K562 (cell line): ENCODE results near the gene ADAM15. TPM values are rescaled to one million over a fixed set of nuclear protein-coding genes. Genes with fewer than 3 reads are reported as not detected.

ENCODE experiments used
- CBX1 ChIP-seq: sonication (generic); IDR thresholded peaks from 2 replicates; pipeline ENCODE4 v1.6.1; 2016; ENCODE audit warnings: antibody characterized with exemption, low read depth, mild to moderate bottlenecking
- CHD1 ChIP-seq: fragments of 200-600 bp; sonication (generic); IDR thresholded peaks from one replicate; pipeline ENCODE4 v1.6.1; 2012; ENCODE audit warnings: mild to moderate bottlenecking, moderate library complexity, low read length, inconsistent platforms
- FOXA1 ChIP-seq: fragments of 450-650 bp; IDR thresholded peaks from 2 replicates; pipeline ENCODE4 v1.6.1; 2016; ENCODE audit warnings: mild to moderate bottlenecking, borderline replicate concordance
- HMGN3 ChIP-seq: IDR thresholded peaks from 2 replicates; pipeline ENCODE4 v1.6.1; 2011; ENCODE audit warnings: borderline replicate concordance, low read depth, mild to moderate bottlenecking, mixed read lengths, low read length; ENCODE audit not compliant: insufficient read length; ENCODE audit errors: extremely low read depth
- HNRNPLL ChIP-seq: fragments of 200-400 bp; formaldehyde crosslinking; IDR thresholded peaks from 2 replicates; pipeline ENCODE4 v1.6.1; 2017; ENCODE audit warnings: low read length, low read depth, mild to moderate bottlenecking; ENCODE audit not compliant: poor library complexity, severe bottlenecking
- LARP7 ChIP-seq: fragments of 450-650 bp; IDR thresholded peaks from 2 replicates; pipeline ENCODE4 v1.6.1; 2016
- POLR3G ChIP-seq: IDR thresholded peaks from 2 replicates; pipeline ENCODE4 v1.6.1; 2011; ENCODE audit not compliant: insufficient read length, insufficient replicate concordance; ENCODE audit errors: extremely low read depth
- PPARD ChIP-seq: fragments of 250-450 bp; sonication (Bioruptor Pico); IDR thresholded peaks from 2 replicates; pipeline ENCODE4 v1.8.0; 2022; ENCODE audit warnings: inconsistent platforms, mild to moderate bottlenecking, moderate library complexity
- SMAD2 ChIP-seq: fragments of 150-350 bp; IDR thresholded peaks from 2 replicates; pipeline ENCODE4 v1.6.1; 2014; ENCODE audit warnings: low read depth, mild to moderate bottlenecking, low read length
- polyA plus RNA-seq, 8 experiments: library from polyadenylated mRNA; depleted of rRNA in 4 of 8; stranded (reverse) in 5 of 8; unstranded in 3 of 8; fragments of >200 nt; fragmentation: Nextera tagmentation in 2 of 8; fragmentation: Illumina TruSeq in 1 of 8; extraction: Ambion mirVana in 2 of 8; extraction: Trizol in 1 of 8; gene quantifications; 2 replicates each; pipeline versions ENCODE4 v1.2.1 to v1.2.3, GENCODE V29; 2011 to 2014; ENCODE audit warnings: inconsistent platforms in 1 of 8, missing spikeins in 1 of 8
- total RNA-seq, 7 experiments: library from RNA; depleted of rRNA in 6 of 7; stranded (reverse); fragments of >200 nt in 6 of 7; fragmentation: Illumina TruSeq in 2 of 7; extraction: Trizol in 2 of 7; gene quantifications; 2 replicates each; pipeline versions ENCODE4 v1.2.1 to v1.2.3, GENCODE V29; 2011 to 2021; ENCODE audit warnings: low replicate concordance in 1 of 7
- TF ChIP-seq, protein P1 (sequence below): fragments of 450-650 bp; IDR thresholded peaks from 2 replicates; pipeline ENCODE4 v1.6.1; 2017; ENCODE audit warnings: antibody characterized with exemption, mild to moderate bottlenecking
- TF ChIP-seq, protein P2 (sequence below): fragments of 200-600 bp; sonication (generic); IDR thresholded peaks from one replicate; pipeline ENCODE4 v1.6.1; 2012; ENCODE audit warnings: mild to moderate bottlenecking, low read depth, low read length, inconsistent platforms

Gene ADAM15
- total and polyA plus RNA-seq, 9 of the 15 experiments (the other 6 are each of a cell fraction or from before 2014, with no cell fraction given): 0.69 to 72.3 (median 32.8) TPM

DNA sequence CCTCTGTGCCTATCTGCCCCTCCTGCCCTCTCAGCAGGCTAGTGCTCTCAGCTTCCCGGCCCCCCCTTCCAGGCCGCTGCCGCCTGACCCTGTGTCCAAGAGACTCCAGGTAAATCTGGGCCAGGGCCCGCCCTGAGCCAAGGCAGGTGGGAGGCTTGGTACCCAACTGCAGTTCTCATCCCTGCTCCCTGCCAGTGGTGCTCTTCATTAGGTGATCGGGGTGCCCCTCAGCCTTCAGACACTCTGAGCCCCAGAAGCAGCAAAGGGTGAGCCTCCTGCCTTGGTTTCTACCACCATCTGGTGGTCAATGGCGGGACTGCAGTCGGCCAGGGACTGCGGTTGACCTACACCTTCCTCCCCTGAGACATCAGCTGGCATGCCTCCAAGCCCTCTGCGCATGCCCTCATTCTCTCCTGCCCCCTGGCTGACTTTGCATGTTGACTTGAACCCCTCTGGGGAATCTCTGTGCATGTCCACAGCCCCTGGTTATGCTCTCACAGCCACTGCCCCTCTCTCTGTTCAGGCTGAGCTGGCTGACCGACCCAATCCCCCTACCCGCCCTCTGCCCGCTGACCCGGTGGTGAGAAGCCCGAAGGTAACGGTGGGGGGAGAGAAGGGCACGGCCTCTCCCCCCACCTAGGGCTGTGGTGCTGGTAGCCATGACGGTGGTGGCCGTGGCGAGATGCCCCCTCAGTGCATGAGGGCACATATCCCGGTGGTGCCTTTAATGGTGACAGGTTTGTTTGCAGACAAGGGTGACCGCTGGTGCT is 10.4 kb downstream of the ADAM15 start (continued):
- TF ChIP-seq, protein P1, sequence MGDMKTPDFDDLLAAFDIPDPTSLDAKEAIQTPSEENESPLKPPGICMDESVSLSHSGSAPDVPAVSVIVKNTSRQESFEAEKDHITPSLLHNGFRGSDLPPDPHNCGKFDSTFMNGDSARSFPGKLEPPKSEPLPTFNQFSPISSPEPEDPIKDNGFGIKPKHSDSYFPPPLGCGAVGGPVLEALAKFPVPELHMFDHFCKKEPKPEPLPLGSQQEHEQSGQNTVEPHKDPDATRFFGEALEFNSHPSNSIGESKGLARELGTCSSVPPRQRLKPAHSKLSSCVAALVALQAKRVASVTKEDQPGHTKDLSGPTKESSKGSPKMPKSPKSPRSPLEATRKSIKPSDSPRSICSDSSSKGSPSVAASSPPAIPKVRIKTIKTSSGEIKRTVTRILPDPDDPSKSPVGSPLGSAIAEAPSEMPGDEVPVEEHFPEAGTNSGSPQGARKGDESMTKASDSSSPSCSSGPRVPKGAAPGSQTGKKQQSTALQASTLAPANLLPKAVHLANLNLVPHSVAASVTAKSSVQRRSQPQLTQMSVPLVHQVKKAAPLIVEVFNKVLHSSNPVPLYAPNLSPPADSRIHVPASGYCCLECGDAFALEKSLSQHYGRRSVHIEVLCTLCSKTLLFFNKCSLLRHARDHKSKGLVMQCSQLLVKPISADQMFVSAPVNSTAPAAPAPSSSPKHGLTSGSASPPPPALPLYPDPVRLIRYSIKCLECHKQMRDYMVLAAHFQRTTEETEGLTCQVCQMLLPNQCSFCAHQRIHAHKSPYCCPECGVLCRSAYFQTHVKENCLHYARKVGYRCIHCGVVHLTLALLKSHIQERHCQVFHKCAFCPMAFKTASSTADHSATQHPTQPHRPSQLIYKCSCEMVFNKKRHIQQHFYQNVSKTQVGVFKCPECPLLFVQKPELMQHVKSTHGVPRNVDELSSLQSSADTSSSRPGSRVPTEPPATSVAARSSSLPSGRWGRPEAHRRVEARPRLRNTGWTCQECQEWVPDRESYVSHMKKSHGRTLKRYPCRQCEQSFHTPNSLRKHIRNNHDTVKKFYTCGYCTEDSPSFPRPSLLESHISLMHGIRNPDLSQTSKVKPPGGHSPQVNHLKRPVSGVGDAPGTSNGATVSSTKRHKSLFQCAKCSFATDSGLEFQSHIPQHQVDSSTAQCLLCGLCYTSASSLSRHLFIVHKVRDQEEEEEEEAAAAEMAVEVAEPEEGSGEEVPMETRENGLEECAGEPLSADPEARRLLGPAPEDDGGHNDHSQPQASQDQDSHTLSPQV: no peak
- TF ChIP-seq CBX1: no peak
- TF ChIP-seq FOXA1: no peak
- no peak for TF ChIP-seq POLR3G
- TF ChIP-seq CHD1: no peak
- no peak for TF ChIP-seq HNRNPLL
- TF ChIP-seq, protein P2, sequence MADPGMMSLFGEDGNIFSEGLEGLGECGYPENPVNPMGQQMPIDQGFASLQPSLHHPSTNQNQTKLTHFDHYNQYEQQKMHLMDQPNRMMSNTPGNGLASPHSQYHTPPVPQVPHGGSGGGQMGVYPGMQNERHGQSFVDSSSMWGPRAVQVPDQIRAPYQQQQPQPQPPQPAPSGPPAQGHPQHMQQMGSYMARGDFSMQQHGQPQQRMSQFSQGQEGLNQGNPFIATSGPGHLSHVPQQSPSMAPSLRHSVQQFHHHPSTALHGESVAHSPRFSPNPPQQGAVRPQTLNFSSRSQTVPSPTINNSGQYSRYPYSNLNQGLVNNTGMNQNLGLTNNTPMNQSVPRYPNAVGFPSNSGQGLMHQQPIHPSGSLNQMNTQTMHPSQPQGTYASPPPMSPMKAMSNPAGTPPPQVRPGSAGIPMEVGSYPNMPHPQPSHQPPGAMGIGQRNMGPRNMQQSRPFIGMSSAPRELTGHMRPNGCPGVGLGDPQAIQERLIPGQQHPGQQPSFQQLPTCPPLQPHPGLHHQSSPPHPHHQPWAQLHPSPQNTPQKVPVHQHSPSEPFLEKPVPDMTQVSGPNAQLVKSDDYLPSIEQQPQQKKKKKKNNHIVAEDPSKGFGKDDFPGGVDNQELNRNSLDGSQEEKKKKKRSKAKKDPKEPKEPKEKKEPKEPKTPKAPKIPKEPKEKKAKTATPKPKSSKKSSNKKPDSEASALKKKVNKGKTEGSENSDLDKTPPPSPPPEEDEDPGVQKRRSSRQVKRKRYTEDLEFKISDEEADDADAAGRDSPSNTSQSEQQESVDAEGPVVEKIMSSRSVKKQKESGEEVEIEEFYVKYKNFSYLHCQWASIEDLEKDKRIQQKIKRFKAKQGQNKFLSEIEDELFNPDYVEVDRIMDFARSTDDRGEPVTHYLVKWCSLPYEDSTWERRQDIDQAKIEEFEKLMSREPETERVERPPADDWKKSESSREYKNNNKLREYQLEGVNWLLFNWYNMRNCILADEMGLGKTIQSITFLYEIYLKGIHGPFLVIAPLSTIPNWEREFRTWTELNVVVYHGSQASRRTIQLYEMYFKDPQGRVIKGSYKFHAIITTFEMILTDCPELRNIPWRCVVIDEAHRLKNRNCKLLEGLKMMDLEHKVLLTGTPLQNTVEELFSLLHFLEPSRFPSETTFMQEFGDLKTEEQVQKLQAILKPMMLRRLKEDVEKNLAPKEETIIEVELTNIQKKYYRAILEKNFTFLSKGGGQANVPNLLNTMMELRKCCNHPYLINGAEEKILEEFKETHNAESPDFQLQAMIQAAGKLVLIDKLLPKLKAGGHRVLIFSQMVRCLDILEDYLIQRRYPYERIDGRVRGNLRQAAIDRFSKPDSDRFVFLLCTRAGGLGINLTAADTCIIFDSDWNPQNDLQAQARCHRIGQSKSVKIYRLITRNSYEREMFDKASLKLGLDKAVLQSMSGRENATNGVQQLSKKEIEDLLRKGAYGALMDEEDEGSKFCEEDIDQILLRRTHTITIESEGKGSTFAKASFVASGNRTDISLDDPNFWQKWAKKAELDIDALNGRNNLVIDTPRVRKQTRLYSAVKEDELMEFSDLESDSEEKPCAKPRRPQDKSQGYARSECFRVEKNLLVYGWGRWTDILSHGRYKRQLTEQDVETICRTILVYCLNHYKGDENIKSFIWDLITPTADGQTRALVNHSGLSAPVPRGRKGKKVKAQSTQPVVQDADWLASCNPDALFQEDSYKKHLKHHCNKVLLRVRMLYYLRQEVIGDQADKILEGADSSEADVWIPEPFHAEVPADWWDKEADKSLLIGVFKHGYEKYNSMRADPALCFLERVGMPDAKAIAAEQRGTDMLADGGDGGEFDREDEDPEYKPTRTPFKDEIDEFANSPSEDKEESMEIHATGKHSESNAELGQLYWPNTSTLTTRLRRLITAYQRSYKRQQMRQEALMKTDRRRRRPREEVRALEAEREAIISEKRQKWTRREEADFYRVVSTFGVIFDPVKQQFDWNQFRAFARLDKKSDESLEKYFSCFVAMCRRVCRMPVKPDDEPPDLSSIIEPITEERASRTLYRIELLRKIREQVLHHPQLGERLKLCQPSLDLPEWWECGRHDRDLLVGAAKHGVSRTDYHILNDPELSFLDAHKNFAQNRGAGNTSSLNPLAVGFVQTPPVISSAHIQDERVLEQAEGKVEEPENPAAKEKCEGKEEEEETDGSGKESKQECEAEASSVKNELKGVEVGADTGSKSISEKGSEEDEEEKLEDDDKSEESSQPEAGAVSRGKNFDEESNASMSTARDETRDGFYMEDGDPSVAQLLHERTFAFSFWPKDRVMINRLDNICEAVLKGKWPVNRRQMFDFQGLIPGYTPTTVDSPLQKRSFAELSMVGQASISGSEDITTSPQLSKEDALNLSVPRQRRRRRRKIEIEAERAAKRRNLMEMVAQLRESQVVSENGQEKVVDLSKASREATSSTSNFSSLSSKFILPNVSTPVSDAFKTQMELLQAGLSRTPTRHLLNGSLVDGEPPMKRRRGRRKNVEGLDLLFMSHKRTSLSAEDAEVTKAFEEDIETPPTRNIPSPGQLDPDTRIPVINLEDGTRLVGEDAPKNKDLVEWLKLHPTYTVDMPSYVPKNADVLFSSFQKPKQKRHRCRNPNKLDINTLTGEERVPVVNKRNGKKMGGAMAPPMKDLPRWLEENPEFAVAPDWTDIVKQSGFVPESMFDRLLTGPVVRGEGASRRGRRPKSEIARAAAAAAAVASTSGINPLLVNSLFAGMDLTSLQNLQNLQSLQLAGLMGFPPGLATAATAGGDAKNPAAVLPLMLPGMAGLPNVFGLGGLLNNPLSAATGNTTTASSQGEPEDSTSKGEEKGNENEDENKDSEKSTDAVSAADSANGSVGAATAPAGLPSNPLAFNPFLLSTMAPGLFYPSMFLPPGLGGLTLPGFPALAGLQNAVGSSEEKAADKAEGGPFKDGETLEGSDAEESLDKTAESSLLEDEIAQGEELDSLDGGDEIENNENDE: no peak
- no peak for TF ChIP-seq SMAD2
- TF ChIP-seq LARP7: no peak
- TF ChIP-seq PPARD (CRISPR knock-in tag): no peak
- no peak for TF ChIP-seq HMGN3
